ENCODE data around the gene CAMTA1.
"Not testable (repeated sequence)": the region's sequence is repeated elsewhere in the genome, so short reads cannot be mapped to it uniquely, and the experiment has no call there.

Gene CAMTA1

GRCh38 chr1:6810146-6810734 lies 25.0 kb downstream of the CAMTA1 start:
- not testable (repeated sequence) for DNase-seq (ENCODE audit: low read depth, low spot score)

GRCh38 chr1:6811583-6811982 lies 26.3 kb downstream of the CAMTA1 start:
- DNase-seq (ENCODE audit: low read depth, low spot score): no peak

- no peak for DNase-seq (ENCODE audit: low read depth, low spot score)
Observed at GRCh38 chr1:6813165-6813564, 27.9 kb downstream of the CAMTA1 start.

GRCh38 chr1:6815726-6816125 lies 30.5 kb downstream of the CAMTA1 start:
- no peak for DNase-seq (ENCODE audit: low read depth, low spot score)

GRCh38 chr1:6819246-6820040 lies 34.2 kb downstream of the CAMTA1 start:
- no peak for DNase-seq (ENCODE audit: low read depth, low spot score)

- DNase-seq (ENCODE audit: low read depth, low spot score): no peak
Observed at GRCh38 chr1:6820899-6821298, 35.6 kb downstream of the CAMTA1 start.

- no peak for DNase-seq (ENCODE audit: low read depth, low spot score)
Observed at GRCh38 chr1:6822530-6823359, 37.5 kb downstream of the CAMTA1 start.

GRCh38 chr1:6823793-6824192 lies 38.5 kb downstream of the CAMTA1 start:
- no peak for DNase-seq (ENCODE audit: low read depth, low spot score)

GRCh38 chr1:6824665-6825368 lies 39.6 kb downstream of the CAMTA1 start:
- DNase-seq (ENCODE audit: low read depth, low spot score): no peak

- DNase-seq (ENCODE audit: low read depth, low spot score): no peak
Observed at GRCh38 chr1:6825828-6826227, 40.6 kb downstream of the CAMTA1 start.

GRCh38 chr1:6827079-6827478 lies 41.8 kb downstream of the CAMTA1 start:
- no peak for DNase-seq (ENCODE audit: low read depth, low spot score)

GRCh38 chr1:6827630-6828165 lies 42.4 kb downstream of the CAMTA1 start:
- no peak for DNase-seq (ENCODE audit: low read depth, low spot score)

- no peak for DNase-seq (ENCODE audit: low read depth, low spot score)
Observed at GRCh38 chr1:6831366-6831765, 46.1 kb downstream of the CAMTA1 start.

- not testable (repeated sequence) for DNase-seq (ENCODE audit: low read depth, low spot score)
Observed at GRCh38 chr1:6832006-6832405, 46.8 kb downstream of the CAMTA1 start.

GRCh38 chr1:6832531-6833188 lies 47.4 kb downstream of the CAMTA1 start:
- DNase-seq (ENCODE audit: low read depth, low spot score): no peak

GRCh38 chr1:6833804-6834203 lies 48.5 kb downstream of the CAMTA1 start:
- no peak for DNase-seq (ENCODE audit: low read depth, low spot score)

GRCh38 chr1:6834366-6834765 lies 49.1 kb downstream of the CAMTA1 start:
- DNase-seq (ENCODE audit: low read depth, low spot score): no peak

GRCh38 chr1:6835139-6835538 lies 49.9 kb downstream of the CAMTA1 start:
- DNase-seq (ENCODE audit: low read depth, low spot score): no peak

GRCh38 chr1:6842301-6842700 lies 57.0 kb downstream of the CAMTA1 start:
- DNase-seq (ENCODE audit: low read depth, low spot score): no peak

- not testable (repeated sequence) for DNase-seq (ENCODE audit: low read depth, low spot score)
Observed at GRCh38 chr1:6845786-6846185, 60.5 kb downstream of the CAMTA1 start.

GRCh38 chr1:6848816-6849215 lies 63.6 kb downstream of the CAMTA1 start:
- DNase-seq (ENCODE audit: low read depth, low spot score): no peak

All from smooth muscle cell of the brain vasculature (primary cell).